PFSK-1 (cell line): ENCODE results near the gene CLEC16A.

Experiments used
- FOXP2 ChIP-seq: optimal IDR thresholded peaks from 2 replicates; pipeline ENCODE3; 2011; ENCODE audit warnings: borderline replicate concordance, control low read depth, inconsistent platforms; ENCODE audit not compliant: insufficient read depth; ENCODE audit errors: extremely low read length, extremely low read depth
- POLR2AphosphoS5 ChIP-seq: IDR thresholded peaks from 2 replicates; pipeline ENCODE4 v1.6.1; 2012; ENCODE audit warnings: low read depth, mild to moderate bottlenecking, control low read depth, low read length, moderate library complexity
- SIN3A ChIP-seq: IDR thresholded peaks from 2 replicates; pipeline ENCODE4 v1.6.1; 2012; ENCODE audit warnings: mild to moderate bottlenecking, low read length, moderate library complexity, borderline replicate concordance; ENCODE audit not compliant: insufficient read depth
- TAF1 ChIP-seq: IDR thresholded peaks from 2 replicates; pipeline ENCODE4 v1.6.1; 2012; ENCODE audit warnings: low read length, control low read depth, borderline replicate concordance; ENCODE audit not compliant: insufficient read depth
- TF ChIP-seq, protein P1 (sequence below), 2 experiments: IDR thresholded peaks; 2 replicates each; pipeline versions ENCODE4 v1.6.1 to v1.8.0; 2011 to 2012; ENCODE audit warnings: low read depth in 2 of 2, low read length in 2 of 2, control low read depth in 1 of 2, inconsistent platforms in 1 of 2, mild to moderate bottlenecking in 1 of 2, moderate library complexity in 1 of 2; ENCODE audit not compliant: insufficient read depth in 1 of 2

The CLEC16A gene

DNA sequence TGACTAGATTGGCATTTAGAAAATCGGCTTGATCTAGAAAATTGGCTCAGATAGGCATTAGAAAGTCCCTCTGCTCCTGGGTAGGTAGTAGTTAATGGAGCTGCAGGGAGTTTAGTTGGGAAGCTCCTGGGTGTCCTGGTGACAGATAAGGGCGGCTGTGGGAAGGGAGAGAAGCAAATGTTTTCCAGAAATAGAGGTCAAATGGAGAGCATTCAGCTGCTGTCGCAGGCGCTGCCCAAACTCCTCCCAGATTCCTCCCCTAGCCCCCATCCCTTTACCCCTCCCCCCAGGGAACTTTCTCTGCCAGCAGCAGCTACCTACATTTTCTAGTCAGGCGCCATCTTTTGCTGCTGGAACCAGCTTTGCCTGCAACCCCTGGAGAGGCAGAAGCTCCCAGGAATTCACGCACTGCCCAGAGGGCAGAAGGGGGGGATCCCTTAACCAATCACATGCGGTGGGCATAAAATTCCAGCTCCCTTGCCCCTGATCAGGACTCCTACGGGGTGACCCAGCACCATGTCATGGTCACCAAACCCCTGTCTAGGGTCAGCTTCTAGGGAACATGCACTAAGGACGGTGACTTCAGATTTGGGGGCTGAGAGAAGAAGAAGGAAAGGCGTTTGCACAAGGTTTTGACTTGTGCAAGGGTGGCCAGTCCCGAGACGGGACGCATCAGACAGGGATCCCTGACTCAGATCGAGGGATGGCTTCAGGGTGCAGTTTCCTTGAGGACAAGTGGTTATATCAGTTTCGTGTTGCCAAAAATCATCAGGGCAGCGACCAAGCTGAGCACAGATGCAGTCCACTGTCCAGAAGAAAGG, 267.8 kb downstream of the CLEC16A start:
- TF ChIP-seq TAF1 (no peak), SIN3A (no peak), FOXP2 (no peak), POLR2AphosphoS5 (no peak)
- TF ChIP-seq, protein P1, sequence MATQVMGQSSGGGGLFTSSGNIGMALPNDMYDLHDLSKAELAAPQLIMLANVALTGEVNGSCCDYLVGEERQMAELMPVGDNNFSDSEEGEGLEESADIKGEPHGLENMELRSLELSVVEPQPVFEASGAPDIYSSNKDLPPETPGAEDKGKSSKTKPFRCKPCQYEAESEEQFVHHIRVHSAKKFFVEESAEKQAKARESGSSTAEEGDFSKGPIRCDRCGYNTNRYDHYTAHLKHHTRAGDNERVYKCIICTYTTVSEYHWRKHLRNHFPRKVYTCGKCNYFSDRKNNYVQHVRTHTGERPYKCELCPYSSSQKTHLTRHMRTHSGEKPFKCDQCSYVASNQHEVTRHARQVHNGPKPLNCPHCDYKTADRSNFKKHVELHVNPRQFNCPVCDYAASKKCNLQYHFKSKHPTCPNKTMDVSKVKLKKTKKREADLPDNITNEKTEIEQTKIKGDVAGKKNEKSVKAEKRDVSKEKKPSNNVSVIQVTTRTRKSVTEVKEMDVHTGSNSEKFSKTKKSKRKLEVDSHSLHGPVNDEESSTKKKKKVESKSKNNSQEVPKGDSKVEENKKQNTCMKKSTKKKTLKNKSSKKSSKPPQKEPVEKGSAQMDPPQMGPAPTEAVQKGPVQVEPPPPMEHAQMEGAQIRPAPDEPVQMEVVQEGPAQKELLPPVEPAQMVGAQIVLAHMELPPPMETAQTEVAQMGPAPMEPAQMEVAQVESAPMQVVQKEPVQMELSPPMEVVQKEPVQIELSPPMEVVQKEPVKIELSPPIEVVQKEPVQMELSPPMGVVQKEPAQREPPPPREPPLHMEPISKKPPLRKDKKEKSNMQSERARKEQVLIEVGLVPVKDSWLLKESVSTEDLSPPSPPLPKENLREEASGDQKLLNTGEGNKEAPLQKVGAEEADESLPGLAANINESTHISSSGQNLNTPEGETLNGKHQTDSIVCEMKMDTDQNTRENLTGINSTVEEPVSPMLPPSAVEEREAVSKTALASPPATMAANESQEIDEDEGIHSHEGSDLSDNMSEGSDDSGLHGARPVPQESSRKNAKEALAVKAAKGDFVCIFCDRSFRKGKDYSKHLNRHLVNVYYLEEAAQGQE (IDR thresholded peaks at IDR 0.05; ENCODE audit: insufficient read depth in 1 of 2, low read depth in 2 of 2, low read length in 2 of 2) = no peak

DNA sequence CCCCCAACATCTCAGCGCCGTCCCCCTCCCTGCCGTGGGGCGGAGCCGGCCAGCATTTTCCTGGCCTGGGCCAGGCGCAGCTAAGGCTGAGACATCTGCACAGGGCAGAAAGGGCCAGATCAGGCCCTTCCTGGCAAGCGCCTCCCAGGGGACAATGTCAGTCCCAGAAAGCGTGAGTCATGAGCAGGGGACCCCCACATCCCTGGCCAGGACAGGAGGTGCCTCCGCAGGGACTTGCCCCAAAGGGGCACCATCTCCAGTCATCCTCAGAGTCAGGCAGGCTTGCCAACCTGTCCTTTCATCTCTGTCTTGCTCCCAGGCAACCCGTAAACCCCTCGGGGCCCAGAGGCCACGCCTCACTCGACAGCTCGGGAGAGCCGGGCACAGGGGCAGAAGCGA, 268.4 kb downstream of the CLEC16A start:
- TF ChIP-seq FOXP2 (no peak), POLR2AphosphoS5 (no peak), SIN3A (no peak), TAF1 (no peak)
- TF ChIP-seq, protein P1 (IDR thresholded peaks at IDR 0.05; ENCODE audit: insufficient read depth in 1 of 2, low read depth in 2 of 2, low read length in 2 of 2) = no peak

DNA sequence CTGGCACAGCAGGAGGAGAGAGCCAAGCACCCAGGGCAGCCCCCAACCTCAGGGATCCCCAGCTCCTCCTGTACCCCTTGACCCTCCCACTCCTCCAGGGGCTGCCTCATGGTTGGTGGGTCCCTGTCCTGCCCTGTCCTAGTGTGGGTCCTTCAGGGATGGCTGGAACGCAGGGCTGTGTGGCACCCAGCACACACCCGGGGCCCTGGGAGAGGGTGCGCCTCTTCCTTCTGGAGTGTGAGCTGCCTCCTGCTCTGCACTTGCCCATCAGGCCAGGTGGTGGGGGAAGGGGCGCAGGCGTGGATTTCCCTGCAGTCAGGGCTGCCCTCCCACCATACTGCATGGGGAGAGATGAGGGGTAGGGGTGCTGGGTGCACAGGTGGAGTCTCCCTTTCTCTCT, 269.0 kb downstream of the CLEC16A start:
- no peak for TF ChIP-seq POLR2AphosphoS5
- no peak for TF ChIP-seq TAF1
- TF ChIP-seq, protein P1 (IDR thresholded peaks at IDR 0.05; ENCODE audit: insufficient read depth in 1 of 2, low read depth in 2 of 2, low read length in 2 of 2) = no peak
- no peak for TF ChIP-seq SIN3A
- TF ChIP-seq FOXP2 = no peak

DNA sequence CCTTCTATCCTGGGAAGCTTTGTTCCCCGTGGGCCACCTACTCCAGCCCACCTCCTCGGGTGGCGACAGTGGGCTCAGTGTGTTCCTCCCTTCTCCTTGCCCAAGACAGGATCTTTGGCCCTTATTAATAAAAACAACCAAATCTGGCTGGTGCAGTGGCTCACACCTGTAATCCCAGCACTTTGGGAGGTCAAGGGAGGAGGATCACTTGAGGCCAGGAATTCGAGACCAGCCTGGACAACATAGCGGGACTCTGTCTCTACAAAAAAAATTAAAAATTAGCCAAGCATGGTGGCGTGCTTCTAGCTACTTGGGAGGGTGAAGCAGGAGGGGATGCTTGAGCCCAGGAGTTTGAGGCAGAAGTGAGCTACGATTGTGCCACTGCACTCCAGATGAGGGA, 269.4 kb downstream of the CLEC16A start:
- TF ChIP-seq SIN3A = no peak
- no peak for TF ChIP-seq FOXP2
- no peak for TF ChIP-seq POLR2AphosphoS5
- no peak for TF ChIP-seq TAF1
- TF ChIP-seq, protein P1 (IDR thresholded peaks at IDR 0.05; ENCODE audit: insufficient read depth in 1 of 2, low read depth in 2 of 2, low read length in 2 of 2) = no peak
